Measurements from ENCODE around the gene RGCC. TPM values are rescaled to one million over a fixed set of nuclear protein-coding genes. Genes with fewer than 3 reads are reported as not detected.

The RGCC gene
- total RNA-seq, 1 donor from 2014 or later, result 33.2 TPM

DNA sequence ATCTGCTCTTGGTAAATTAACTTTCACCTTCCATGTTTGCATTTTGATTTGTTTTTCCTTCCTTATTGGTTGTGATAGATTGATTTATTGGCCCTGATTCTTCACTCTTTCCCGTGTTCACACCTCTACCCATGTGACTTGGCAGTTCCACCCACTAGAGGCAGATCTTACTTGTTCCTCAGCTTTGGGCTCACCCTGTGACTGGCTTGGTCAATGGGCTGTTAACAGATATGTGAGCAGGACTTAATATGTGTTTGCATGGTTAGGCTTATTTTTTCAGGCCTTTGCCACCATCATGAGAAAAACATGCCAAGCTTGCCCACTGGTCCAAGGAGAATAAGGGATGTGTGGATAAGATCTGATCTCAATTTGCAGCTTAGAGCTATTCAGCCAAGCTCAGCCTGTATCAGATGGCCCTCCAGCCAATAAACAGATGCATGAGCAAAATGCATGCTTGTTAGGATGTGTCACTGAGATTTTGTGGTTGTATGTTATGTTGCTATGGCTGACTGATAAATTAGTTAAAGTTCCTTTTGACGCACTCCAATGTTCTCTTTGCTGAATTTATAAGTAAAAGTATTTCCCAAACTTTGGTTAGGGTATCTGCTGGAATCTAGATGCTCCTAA is 48.0 kb downstream of the RGCC start:
- intact Hi-C loops (cut with DNase I), result no loop called here
- ATAC-seq (ENCODE audit: poor library complexity), result no peak

DNA sequence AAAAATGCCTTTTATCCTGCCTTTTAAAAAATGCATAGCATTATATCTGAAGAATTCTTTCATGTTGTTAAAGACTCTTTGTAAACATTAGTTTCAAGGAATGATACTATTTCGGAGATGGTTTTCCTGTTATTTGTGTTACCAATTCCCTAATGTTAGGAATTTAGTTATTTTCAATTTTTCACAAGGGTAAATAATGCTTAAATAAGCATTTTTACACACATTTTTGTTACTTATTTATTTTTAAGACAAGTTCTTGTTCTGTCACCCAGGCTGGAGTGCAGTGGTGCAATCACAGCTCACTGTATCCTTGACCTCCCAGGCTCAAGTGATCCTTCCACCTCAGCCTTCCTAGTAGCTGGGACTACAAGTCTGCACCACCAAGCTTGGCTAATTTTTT is 49.0 kb downstream of the RGCC start:
- ATAC-seq (ENCODE audit: poor library complexity) (no peak), DNase-seq (no peak)
- intact Hi-C loops (cut with DNase I), result no loop called here

More for the DNA sequence above, 48.0 kb downstream of the RGCC start:
- DNase-seq, result no peak

DNA sequence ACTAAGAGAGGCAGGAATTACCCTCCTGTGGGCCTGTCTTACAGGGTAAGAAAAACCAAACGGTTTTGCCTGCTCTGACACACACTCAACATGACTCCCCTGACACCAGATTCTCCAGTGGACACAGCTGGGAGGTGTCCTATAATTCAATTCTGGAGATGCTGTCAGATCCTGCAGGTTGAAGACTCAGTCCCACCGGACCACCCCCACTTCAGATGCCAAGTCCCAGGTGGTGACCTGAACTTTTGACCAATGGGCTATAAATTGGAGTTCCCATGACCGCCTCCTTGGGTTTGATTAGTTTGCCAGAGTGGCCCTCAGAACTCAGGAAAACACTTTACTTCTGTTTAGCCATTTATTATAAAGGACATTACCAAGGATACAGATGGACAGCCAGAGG is 52.6 kb downstream of the RGCC start:
- ATAC-seq (ENCODE audit: poor library complexity) (no peak), DNase-seq (no peak)

DNA sequence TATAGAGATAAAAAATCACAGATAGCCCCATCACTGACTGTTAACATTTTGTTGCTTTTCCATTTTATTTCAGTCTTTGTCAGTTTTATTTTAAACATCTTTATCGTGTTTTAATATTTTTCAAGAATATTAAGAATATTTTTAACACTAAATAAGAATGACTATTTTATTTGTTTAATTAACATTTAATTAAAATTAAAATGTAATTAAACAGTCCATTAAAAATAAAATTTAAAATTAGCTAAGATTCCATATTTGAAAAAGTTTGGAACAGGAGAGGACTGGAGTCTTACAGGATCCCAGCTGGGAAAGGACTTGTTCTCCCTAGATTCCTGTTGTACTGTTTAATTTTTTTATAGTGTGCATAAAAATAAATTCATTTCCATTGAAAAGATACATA is 54.5 kb downstream of the RGCC start:
- no peak for ATAC-seq (ENCODE audit: poor library complexity)
- no peak for DNase-seq
- intact Hi-C loops (cut with DNase I), result no loop called here

More for the DNA sequence above, 52.6 kb downstream of the RGCC start:
- intact Hi-C loops (cut with DNase I), result no loop called here

DNA sequence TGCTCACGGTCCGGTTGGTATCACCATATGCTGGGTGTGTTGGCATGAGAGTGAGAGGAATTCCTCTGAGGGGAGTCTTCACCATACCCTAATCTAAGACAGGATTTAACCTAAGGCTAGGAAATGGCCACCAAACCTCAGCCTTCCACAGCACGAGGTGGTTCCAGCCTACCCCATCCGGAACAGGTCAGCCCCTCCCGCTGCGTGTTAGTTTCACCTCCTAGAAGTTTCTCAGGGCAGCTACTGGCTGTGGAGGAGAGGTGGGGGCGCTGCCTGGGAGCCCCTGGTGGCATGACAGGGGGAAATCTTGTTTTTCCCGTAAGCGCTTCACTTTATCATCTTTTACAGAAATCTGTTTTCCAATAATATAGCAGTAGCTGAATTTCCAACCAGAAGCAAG is 55.1 kb downstream of the RGCC start:
- no peak for ATAC-seq (ENCODE audit: poor library complexity)
- intact Hi-C loops (cut with DNase I), result no loop called here
- DNase-seq, result no peak

DNA sequence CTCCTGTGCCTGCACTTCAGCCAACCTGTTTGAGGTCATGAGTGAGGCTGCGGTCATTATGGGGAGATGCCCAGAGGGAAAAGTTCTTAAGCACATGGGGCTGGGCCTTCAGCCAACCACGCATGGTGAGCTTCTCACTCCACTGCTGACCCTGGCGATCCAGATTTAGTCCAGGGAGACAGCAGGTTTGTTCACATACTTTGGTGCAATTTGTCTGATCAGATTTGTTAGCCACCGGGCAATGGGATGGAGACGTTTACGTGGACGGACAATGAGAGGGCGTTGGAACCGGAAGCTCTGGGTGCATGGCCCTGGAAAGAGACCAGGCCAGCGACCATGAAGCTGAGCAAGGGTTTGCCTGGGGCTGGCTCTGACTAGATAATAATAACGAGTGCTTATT is 56.2 kb downstream of the RGCC start:
- intact Hi-C loops (cut with DNase I), result no loop called here
- ATAC-seq (ENCODE audit: poor library complexity) (no peak), DNase-seq (no peak)

DNA sequence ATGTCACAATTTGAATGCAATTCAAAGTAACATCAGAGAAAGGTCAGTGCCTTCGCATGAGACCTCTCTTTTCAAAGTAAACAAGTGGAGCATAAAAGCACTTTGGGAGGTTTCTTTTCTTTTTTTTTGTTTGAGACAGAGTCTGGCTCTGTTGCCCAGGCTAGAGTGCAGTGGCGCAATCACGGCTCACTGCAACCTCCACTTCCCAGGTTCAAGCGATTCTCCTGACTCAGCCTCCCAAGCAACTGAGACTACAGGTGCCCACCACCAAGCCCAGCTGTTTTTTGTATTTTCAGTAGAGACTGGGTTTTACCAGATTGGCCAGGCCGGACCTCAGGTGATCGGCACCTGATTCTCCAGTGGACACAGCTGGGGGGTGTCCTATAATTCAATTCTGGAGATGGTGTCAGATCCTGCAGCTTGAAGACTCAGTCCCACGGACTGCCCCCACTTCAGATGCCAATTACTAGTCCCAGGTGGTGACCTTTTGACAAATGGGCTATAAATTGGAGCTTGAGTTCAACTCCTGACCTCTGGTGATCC is 57.6 kb downstream of the RGCC start:
- ATAC-seq (ENCODE audit: poor library complexity), result no peak

DNA sequence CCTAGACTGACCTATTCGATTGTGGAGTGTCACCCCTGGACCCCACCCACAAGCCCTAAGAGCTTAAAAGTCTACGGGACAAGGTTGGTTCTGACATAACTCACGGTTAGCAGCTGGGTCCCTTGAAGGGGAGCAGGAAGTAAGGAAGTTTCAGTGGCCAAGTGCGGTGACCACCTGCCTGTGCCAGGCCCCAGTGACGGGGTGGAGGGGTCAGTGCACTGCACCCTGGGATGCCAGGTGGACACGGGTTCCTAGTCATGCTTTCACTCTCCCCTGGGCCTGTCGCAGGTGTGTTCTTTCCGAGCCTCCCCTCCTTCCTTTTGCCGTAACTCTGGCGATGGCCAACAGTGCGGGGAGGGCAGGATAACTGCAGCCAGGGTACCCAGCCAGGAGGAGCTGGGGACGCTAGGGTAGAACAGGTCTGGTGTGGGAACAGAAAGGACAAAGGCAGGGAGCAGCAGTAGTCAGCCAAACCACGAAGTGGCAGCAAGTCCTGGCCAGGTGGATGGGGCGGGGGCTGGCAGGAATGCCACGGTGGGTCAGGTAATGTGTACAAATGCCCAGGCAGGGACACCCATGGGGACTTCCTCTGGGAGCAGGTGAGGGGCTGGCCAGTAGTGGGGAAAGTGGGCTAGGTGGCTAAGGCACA is 58.3 kb downstream of the RGCC start:
- DNase-seq, result no peak
- no peak for ATAC-seq (ENCODE audit: poor library complexity)
- intact Hi-C loops (cut with DNase I), result no loop called here

More for the DNA sequence above, 57.6 kb downstream of the RGCC start:
- intact Hi-C loops (cut with DNase I), result no loop called here
- no peak for DNase-seq

DNA sequence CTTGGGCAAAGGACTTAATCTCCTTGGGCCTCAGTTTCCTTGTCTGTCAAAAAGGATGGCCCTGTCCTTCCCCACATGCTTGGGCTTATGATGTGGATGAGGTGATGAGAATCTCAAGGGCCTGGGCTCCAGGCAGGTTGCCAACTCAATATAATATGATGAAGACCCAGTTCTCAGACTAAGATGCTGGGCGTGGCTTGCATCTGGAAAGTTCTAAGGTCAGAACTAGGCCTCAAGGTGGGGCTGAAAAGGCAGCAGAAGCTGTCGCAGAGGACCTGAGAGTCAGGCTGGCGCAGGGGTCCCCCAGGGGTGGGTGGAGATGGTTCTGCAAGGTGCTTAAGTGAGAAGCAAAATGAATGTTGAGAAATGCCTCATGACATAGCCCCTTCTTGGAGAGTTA is 58.8 kb downstream of the RGCC start:
- intact Hi-C loops (cut with DNase I), result no loop called here
- no peak for DNase-seq
- no peak for ATAC-seq (ENCODE audit: poor library complexity)

DNA sequence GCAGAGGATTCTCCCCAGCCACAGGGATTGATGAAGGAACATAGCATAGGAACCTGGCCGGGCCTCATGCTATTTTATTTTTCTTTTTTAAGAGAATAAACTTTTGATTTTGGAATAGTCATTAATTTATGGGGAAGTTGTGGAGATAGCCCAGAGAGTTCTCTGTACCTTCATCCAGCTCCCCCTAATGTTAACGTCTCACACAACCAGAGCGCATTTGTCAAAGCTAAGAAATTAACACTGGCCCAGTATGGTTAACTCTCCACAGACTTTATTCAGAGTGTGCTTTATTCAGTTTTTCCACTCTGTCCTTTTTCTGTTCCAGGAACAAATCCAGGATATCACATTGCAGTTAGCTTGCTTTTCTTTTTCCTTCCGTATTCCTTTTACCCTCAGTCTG is 59.4 kb downstream of the RGCC start:
- intact Hi-C loops (cut with DNase I), result no loop called here
- ATAC-seq (ENCODE audit: poor library complexity) (no peak), DNase-seq (no peak)

DNA sequence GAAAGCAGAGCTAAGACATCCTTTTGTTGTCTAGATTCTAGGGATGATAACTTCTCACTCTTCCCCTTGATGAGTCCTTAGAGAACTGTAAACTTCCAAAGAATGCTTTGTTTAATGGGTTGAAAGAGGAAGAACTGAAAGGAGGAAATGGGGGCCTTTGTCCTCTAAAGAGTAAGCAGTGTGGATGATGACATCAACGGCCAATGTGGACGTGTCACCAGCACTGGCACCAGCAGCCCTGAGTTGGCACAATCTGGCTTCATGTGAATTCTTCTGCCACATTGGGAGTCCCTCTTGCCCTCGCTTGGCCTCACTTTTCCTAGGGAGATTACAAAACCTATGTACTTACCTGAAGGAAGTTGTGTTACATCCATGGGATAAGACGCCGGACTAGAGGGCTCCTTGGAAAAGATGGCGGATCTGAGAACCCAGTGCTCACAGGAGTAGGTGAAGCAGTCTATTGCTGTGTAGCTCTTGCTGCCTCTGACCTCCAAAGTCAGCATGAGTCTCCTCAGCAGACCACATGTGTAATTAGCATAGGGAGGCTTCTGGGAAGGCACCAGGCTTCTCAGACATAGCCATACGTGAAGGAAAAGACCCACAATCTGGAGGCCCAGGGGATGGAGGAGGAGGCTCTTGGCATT is 62.8 kb downstream of the RGCC start:
- intact Hi-C loops (cut with DNase I), result no loop called here
- ATAC-seq (ENCODE audit: poor library complexity) (no peak), DNase-seq (no peak)

Other genes starting within 250 kb of the RGCC start
- gene MTRF1, start 194.0 kb upstream of the RGCC start, total RNA-seq, result 13.4 TPM
- 7.0 TPM for gene NAA16, start 146.3 kb upstream of the RGCC start, total RNA-seq